ENCODE measurements around the gene FOXK2.
"Not testable (repeated sequence)": the region's sequence is repeated elsewhere in the genome, so short reads cannot be mapped to it uniquely, and the experiment has no call there.

The FOXK2 gene

GRCh38 chr17:82531431-82531881 lies 11.9 kb downstream of the FOXK2 start:
- DNase-seq (ENCODE audit: low spot score): peak; percentile 65

- no peak for DNase-seq (ENCODE audit: low spot score)
These were observed 14.9 kb downstream of the FOXK2 start for GRCh38 chr17:82534401-82534812.

GRCh38 chr17:82536512-82537201 lies 17.1 kb downstream of the FOXK2 start:
- DNase-seq (ENCODE audit: low spot score): no peak

GRCh38 chr17:82537228-82537627 lies 17.7 kb downstream of the FOXK2 start:
- not testable (repeated sequence) for DNase-seq (ENCODE audit: low spot score)

GRCh38 chr17:82539076-82539475 lies 19.5 kb downstream of the FOXK2 start:
- DNase-seq (ENCODE audit: low spot score): not testable (repeated sequence)

- DNase-seq (ENCODE audit: low spot score): no peak
These were observed 22.9 kb downstream of the FOXK2 start for GRCh38 chr17:82542439-82542838.

GRCh38 chr17:82544431-82545070 lies 25.0 kb downstream of the FOXK2 start:
- no peak for DNase-seq (ENCODE audit: low spot score)

- no peak for DNase-seq (ENCODE audit: low spot score)
These were observed 25.5 kb downstream of the FOXK2 start for GRCh38 chr17:82545071-82545462.

GRCh38 chr17:82547981-82548380 lies 28.4 kb downstream of the FOXK2 start:
- no peak for DNase-seq (ENCODE audit: low spot score)

GRCh38 chr17:82548681-82549303 lies 29.3 kb downstream of the FOXK2 start:
- DNase-seq (ENCODE audit: low spot score): no peak

- no peak for DNase-seq (ENCODE audit: low spot score)
These were observed 32.4 kb downstream of the FOXK2 start for GRCh38 chr17:82551779-82552457.

- no peak for DNase-seq (ENCODE audit: low spot score)
These were observed 33.0 kb downstream of the FOXK2 start for GRCh38 chr17:82552580-82552979.

GRCh38 chr17:82553210-82553930 lies 33.8 kb downstream of the FOXK2 start:
- DNase-seq (ENCODE audit: low spot score): no peak

- DNase-seq (ENCODE audit: low spot score): not testable (repeated sequence)
These were observed 38.0 kb downstream of the FOXK2 start for GRCh38 chr17:82557510-82557909.

GRCh38 chr17:82559566-82560251 lies 40.2 kb downstream of the FOXK2 start:
- DNase-seq (ENCODE audit: low spot score): no peak

GRCh38 chr17:82560252-82560642 lies 40.7 kb downstream of the FOXK2 start:
- DNase-seq (ENCODE audit: low spot score): no peak

- DNase-seq (ENCODE audit: low spot score): no peak
These were observed 41.4 kb downstream of the FOXK2 start for GRCh38 chr17:82560802-82561428.

- no peak for DNase-seq (ENCODE audit: low spot score)
These were observed 42.0 kb downstream of the FOXK2 start for GRCh38 chr17:82561429-82562035.

GRCh38 chr17:82562718-82563220 lies 43.2 kb downstream of the FOXK2 start:
- DNase-seq (ENCODE audit: low spot score): not testable (repeated sequence)

GRCh38 chr17:82563318-82563717 lies 43.8 kb downstream of the FOXK2 start:
- no peak for DNase-seq (ENCODE audit: low spot score)
